Aorta (tissue), 5 donors: ENCODE measurements around the gene PIGC. TPM values are rescaled to one million over a fixed set of nuclear protein-coding genes. Genes with fewer than 3 reads are reported as not detected.
A peak's percentile ranks its signal among the peaks of the same experiment; 100 is the strongest.

Experiments
- ATAC-seq: fragments of 200-7000 bp; cut with Tn5 transposase; one replicate; pipeline ENCODE4 v1.9.1; 2022; ENCODE audit warnings: moderate library complexity; ENCODE audit not compliant: low FRiP score
- DNase-seq, 2 donors: peaks; one replicate each; pipeline ENCODE4 v3.0.0-alpha.2; 2020
- H3K27ac ChIP-seq, 2 donors: one replicate each; pipeline ENCODE4 v1.5.1; 2013; ENCODE audit warnings: low read length in 2 of 2, mild to moderate bottlenecking in 2 of 2, moderate library complexity in 2 of 2, control low read depth in 1 of 2, inconsistent platforms in 1 of 2, low read depth in 1 of 2
- H3K27me3 ChIP-seq, 2 donors: one replicate each; pipeline ENCODE4 v1.6.1; 2013; ENCODE audit warnings: control low read depth in 1 of 2, low read length in 1 of 2, mild to moderate bottlenecking in 1 of 2, moderate library complexity in 1 of 2; ENCODE audit not compliant: insufficient read depth in 2 of 2, control insufficient read depth in 1 of 2
- H3K36me3 ChIP-seq, 2 donors: one replicate each; pipeline ENCODE4 v1.6.1; 2013; ENCODE audit warnings: control low read depth in 1 of 2, low read length in 1 of 2, mild to moderate bottlenecking in 1 of 2; ENCODE audit not compliant: insufficient read depth in 2 of 2, control insufficient read depth in 1 of 2
- H3K4me1 ChIP-seq, 2 donors: one replicate each; pipeline ENCODE4 v1.6.1; 2013; ENCODE audit warnings: low read length in 2 of 2, control low read depth in 1 of 2, mild to moderate bottlenecking in 1 of 2, moderate library complexity in 1 of 2; ENCODE audit not compliant: insufficient read depth in 2 of 2, control insufficient read depth in 1 of 2
- H3K4me3 ChIP-seq, 2 donors: one replicate each; pipeline ENCODE4 v1.5.1; 2013; ENCODE audit warnings: low read length in 2 of 2, control low read depth in 1 of 2, mild to moderate bottlenecking in 1 of 2
- H3K9me3 ChIP-seq: one replicate; pipeline ENCODE4 v1.6.1; 2013; ENCODE audit warnings: mild to moderate bottlenecking, low read length; ENCODE audit not compliant: control insufficient read depth
- WGBS, 2 donors: extraction: QIAGEN DNeasy Blood & Tissue Kit; methylation state at CpG; one replicate each; pipeline ENCODE4 v1.1.7; 2013; 5-methylcytosine and 5-hydroxymethylcytosine counted together
- intact Hi-C, 2 donors: fragments of 100-400 bp; cut with DNase I; formaldehyde crosslinking; loops; one replicate each; pipeline versions ENCODE4 v1.14.2 to v1.15.0; 2022
- polyA plus RNA-seq, 2 donors: library from polyadenylated mRNA; stranded (reverse); fragments of 200-250 nt; gene quantifications; one replicate each; pipeline ENCODE4 v1.2.3, GENCODE V29; 2013
- total RNA-seq, 2 donors: library from RNA; stranded (reverse); fragmentation: NEBNext Ultra II Directional; extraction: Animal tissue kit (Norgen Biotek cat#: 25700); gene quantifications; one replicate each; pipeline ENCODE4 v1.2.1, GENCODE V29; 2021
- donor health status: healthy with polysubstance abuse.
- donor health status: Bipolar disorder and iron deficiency.
- donor health status: DM: no; HTN: no; CAD: no.
- donor health status: DM: no; HTN: no; CAD: no.
- donor health status: DM: yes; HTN: yes; CAD: no.

Gene PIGC
- total and polyA plus RNA-seq, 4 donors = 18.0 to 27.2 (median 23.5) TPM

DNA sequence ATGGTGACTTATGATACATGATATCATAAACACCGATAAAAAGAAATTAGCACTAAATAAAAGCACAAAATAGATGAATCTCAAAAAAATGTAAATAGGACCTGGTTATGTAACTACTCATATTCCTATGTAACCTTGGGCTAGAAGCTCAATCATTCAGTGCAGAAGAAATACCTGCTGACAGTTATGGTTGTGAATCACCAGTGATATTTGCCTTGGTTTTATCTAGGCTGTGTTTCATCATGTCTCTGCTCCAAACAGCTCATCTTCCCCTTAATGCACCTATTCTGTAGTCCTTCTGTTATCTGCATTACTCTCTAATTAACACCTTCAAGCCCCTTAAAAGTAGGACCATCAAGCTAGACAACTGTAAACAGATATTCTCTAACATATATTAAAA is 16.3 kb upstream of the PIGC start:
- Histone ChIP-seq H3K9me3 (no peaks in the 10 kb centered on the region), H3K4me3 (no peak overlapping the region), H3K4me1 (no peaks in the 10 kb centered on the region), H3K27ac (no peak overlapping the region), H3K36me3 (no peaks in the 10 kb centered on the region), H3K27me3 (no peaks in the 10 kb centered on the region)
- 95 to 98% methylated on average over 1 of the region's 1 CpG for WGBS, 2 donors
- DNase-seq (no peak), ATAC-seq (no peak)
- intact Hi-C loops = no loop called here

DNA sequence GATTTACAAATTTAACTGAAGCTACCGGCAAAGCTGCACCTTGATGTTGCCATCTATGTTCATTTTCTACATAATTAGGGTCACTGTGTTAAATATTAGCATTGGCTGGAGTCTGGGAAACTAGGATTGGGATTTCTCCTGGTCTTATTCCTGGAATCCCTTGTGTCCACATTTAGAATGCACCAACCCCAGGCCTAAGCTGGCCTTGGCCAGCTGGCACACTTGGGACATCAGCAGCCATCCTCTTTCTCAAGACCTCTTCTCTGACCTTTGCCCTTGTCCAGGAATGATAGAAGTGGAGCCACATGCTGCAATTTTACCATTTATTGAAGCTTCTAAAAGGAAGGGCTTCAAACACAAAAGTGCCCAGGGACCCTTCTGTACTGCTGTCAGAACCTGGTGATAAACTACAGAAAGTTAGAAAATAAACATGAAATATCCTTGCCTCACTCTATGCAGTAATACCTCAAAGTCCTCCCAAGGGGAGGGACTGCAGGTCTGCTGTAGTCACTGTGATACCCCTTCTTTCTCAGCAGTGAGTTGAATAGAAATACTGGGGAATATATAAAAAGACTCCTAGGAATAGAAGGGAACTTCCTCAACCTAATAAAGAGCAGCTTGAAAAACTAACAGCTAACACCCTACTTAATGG is 13.7 kb upstream of the PIGC start:
- no peak for DNase-seq
- Histone ChIP-seq H3K27me3 (no peaks in the 10 kb centered on the region), H3K9me3 (no peaks in the 10 kb centered on the region), H3K4me1 (no peaks in the 10 kb centered on the region), H3K27ac (no peak overlapping the region), H3K4me3 (no peak overlapping the region), H3K36me3 (no peaks in the 10 kb centered on the region)
- 84 to 92% methylated on average over 1 of the region's 1 CpG for WGBS, 2 donors
- no peak for ATAC-seq
- intact Hi-C loops = no loop called here

DNA sequence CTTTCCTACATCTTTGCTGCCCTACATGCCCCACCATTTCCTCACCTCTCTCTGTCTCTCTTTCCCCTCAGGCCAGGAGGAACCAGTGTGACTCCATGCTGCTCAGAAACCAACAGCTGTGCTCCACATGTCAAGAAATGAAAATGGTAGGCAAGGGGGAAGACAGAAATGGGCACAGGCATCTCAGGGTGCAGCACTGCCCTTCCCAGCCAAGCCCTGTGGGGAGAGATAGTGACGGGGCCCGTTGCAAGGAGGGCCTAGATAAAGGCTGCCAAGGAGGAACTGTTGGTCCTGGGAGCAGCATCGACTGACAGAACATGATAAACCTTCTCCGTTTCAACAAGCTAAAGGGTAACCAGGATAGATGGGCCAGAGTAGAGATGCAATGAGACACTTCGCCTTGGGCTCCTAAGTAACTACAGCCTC is 12.5 kb upstream of the PIGC start:
- Histone ChIP-seq H3K9me3 (no peaks in the 10 kb centered on the region), H3K27ac (no peak overlapping the region), H3K4me3 (no peak overlapping the region), H3K4me1 (no peaks in the 10 kb centered on the region), H3K36me3 (no peaks in the 10 kb centered on the region), H3K27me3 (no peaks in the 10 kb centered on the region)
- ATAC-seq (no peak), DNase-seq (no peak)
- 90 to 93% methylated on average over 5 of the region's 5 CpGs for WGBS, 2 donors
- intact Hi-C loops = no loop called here

- intact Hi-C loops = no loop called here
- H3K4me3 ChIP-seq = no peak overlapping the region
- no peaks in the 10 kb centered on the region for H3K9me3 ChIP-seq
- H3K36me3 ChIP-seq = no peaks in the 10 kb centered on the region
- ATAC-seq = no peak
- H3K27me3 ChIP-seq = no peaks in the 10 kb centered on the region
- H3K4me1 ChIP-seq = no peaks in the 10 kb centered on the region
- 73 to 84% methylated on average over 1 of the region's 1 CpG for WGBS, 2 donors
- DNase-seq = no peak
- no peak overlapping the region for H3K27ac ChIP-seq
These were observed 11.6 kb upstream of the PIGC start for GRCh38 chr1:172455451-172455850.

DNA sequence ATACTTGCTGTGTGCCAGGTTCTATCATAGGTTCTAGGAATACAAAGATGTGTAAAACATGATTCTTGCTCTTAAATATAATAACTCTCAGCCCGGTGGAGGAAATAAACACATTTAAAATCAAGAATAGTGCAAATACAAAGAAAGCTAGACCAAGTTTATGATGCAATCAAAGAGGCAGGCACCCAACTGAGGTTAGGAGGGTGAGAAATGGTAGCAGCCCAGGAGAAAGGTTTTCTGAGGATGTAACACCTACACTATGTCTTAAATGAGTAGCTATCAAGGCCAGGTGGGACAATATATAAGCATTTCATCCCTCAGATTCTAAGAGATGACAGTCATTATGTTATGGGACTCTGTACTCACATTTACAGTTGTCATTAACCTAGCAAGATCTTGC is 9.7 kb upstream of the PIGC start:
- Histone ChIP-seq H3K4me3 (no peak overlapping the region), H3K27me3 (no peaks in the 10 kb centered on the region), H3K9me3 (no peaks in the 10 kb centered on the region), H3K36me3 (no peaks in the 10 kb centered on the region), H3K27ac (no peak overlapping the region), H3K4me1 (no peaks in the 10 kb centered on the region)
- 77 to 81% methylated on average over 1 of the region's 1 CpG for WGBS, 2 donors
- intact Hi-C loops = no loop called here
- ATAC-seq (no peak), DNase-seq (no peak)

- no peak overlapping the region for H3K27ac ChIP-seq
- 69% methylated on average over 6 of the region's 6 CpGs for whole genome bisulfite sequencing, 2 donors
These were observed 9.3 kb upstream of the PIGC start for GRCh38 chr1:172453153-172453545.

DNA sequence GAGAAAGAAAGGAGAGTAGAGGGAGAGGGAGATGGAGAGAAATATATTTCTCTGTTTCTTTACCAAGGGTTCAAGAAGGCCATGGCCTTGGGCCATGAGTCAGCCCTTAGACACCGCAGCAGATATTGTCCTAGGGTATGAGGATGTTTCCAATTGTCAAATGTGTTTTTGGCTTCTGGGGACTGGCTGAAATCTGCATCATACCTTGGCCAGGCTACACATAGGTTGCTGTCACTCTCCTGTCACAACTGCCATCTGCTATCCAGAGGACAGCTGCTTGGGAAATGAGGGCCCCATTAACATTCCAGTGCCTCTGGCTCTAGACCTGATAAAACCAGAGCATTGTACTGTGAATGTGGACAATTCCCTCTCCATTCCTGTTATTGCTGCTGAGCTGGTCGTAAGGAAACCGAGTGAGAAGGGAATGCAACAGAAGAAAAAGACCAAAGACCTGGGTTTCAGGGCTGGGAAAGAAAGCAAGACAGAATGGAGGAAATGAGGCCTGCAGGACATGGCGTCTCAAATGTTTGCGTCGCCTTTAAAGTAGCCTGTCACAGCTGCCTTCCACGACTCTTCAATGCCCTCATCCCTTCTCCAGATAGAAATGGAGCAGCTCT is 8.8 kb upstream of the PIGC start:
- Histone ChIP-seq H3K4me3 (no peak overlapping the region), H3K27ac (no peak overlapping the region), H3K36me3 (no peaks in the 10 kb centered on the region), H3K9me3 (no peaks in the 10 kb centered on the region), H3K27me3 (no peaks in the 10 kb centered on the region), H3K4me1 (no peaks in the 10 kb centered on the region)
- ATAC-seq (no peak), DNase-seq (no peak)
- intact Hi-C loops = no loop called here
- 70 to 75% methylated on average over 7 of the region's 7 CpGs for WGBS, 2 donors

More at GRCh38 chr1:172453153-172453545, 9.3 kb upstream of the PIGC start:
- Histone ChIP-seq H3K36me3 (no peaks in the 10 kb centered on the region), H3K4me1 (no peaks in the 10 kb centered on the region), H3K27me3 (no peaks in the 10 kb centered on the region), H3K9me3 (no peaks in the 10 kb centered on the region), H3K4me3 (no peak overlapping the region)
- DNase-seq (no peak), ATAC-seq (no peak)
- intact Hi-C loops = no loop called here

DNA sequence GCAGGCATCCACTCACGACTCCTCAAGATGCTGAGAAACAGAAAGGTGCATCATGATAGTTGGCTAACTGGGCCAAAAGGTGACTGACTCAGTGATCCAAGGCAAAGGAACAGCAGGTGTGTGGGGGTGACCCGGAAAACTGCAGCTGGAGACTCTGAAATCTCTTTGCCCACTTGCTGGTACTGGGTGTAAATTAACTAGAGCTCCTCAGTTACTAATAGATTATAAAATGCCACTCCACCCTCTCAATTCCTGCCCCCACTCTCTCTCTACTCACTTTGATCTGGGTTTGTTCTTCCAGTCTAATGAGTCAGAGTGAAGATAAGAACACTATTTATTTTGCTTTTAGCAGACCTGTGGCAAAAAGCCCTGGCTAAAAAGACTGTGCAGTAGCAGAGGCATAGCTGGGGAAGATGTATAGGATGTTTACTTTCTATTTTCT is 7.2 kb upstream of the PIGC start:
- Histone ChIP-seq H3K36me3 (no peaks in the 10 kb centered on the region), H3K9me3 (no peaks in the 10 kb centered on the region), H3K4me3 (no peak overlapping the region), H3K27ac (no peak overlapping the region), H3K4me1 (no peaks in the 10 kb centered on the region), H3K27me3 (no peaks in the 10 kb centered on the region)
- DNase-seq = no peak
- intact Hi-C loops = no loop called here
- no peak for ATAC-seq
- WGBS, 2 donors = 82% methylated on average over 2 of the region's 2 CpGs

GRCh38 chr1:172450524-172450885 is 6.6 kb upstream of the PIGC start:
- ATAC-seq (no peak), DNase-seq (peak in 1 of 2 donors; percentile 62)
- H3K36me3 ChIP-seq = no peaks in the 10 kb centered on the region
- 75 to 80% methylated on average over 7 of the region's 7 CpGs for WGBS, 2 donors
- intact Hi-C loops = no loop called here
- H3K9me3 ChIP-seq = no peaks in the 10 kb centered on the region
- H3K27ac ChIP-seq = no peak overlapping the region
- no peaks in the 10 kb centered on the region for H3K27me3 ChIP-seq
- H3K4me1 ChIP-seq = no peaks in the 10 kb centered on the region
- H3K4me3 ChIP-seq = no peak overlapping the region
